NT2/D1 (cell line): ENCODE data around the gene ZIK1.

Experiments
- SUZ12 ChIP-seq: IDR thresholded peaks from 2 replicates; pipeline ENCODE4 v1.6.1; 2011; ENCODE audit not compliant: insufficient read length, insufficient read depth; ENCODE audit errors: extremely low read depth
- YY1 ChIP-seq: IDR thresholded peaks from 2 replicates; pipeline ENCODE4 v1.6.1; 2011; ENCODE audit not compliant: insufficient read length, insufficient read depth
- ZNF274 ChIP-seq: IDR thresholded peaks from 2 replicates; pipeline ENCODE4 v1.6.1; 2011; ENCODE audit warnings: mild to moderate bottlenecking, low read depth, low read length

DNA sequence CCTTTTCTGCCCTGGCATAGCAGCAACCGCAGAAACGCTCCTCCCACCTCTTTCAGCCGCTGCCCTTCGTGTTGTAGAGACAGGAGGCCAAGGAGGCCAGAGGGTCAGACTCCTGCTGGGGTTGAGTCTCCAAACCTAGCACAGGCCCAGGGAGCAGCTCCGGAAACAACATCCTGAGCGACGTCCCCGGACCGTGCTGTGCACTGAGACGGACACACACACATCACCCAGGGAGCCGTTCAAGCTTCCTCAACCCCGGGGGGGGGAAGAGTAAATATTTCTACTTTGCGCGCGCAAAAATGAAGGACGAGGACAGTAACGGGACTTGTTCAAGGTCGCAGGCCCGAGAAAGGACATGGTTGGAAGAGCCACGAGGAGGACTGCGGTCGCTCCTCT is 24.9 kb upstream of the ZIK1 start:
- TF ChIP-seq YY1: no peak
- TF ChIP-seq ZNF274: no peak
- TF ChIP-seq SUZ12: no peak
